ENCODE measurements around the gene PIK3R1. TPM values are rescaled to one million over a fixed set of nuclear protein-coding genes. Genes with fewer than 3 reads are reported as not detected.

Gene PIK3R1
- total and polyA plus RNA-seq, 2 of the 4 experiments (the other 2 are of a cell fraction): 2.4 to 9.3 TPM

DNA sequence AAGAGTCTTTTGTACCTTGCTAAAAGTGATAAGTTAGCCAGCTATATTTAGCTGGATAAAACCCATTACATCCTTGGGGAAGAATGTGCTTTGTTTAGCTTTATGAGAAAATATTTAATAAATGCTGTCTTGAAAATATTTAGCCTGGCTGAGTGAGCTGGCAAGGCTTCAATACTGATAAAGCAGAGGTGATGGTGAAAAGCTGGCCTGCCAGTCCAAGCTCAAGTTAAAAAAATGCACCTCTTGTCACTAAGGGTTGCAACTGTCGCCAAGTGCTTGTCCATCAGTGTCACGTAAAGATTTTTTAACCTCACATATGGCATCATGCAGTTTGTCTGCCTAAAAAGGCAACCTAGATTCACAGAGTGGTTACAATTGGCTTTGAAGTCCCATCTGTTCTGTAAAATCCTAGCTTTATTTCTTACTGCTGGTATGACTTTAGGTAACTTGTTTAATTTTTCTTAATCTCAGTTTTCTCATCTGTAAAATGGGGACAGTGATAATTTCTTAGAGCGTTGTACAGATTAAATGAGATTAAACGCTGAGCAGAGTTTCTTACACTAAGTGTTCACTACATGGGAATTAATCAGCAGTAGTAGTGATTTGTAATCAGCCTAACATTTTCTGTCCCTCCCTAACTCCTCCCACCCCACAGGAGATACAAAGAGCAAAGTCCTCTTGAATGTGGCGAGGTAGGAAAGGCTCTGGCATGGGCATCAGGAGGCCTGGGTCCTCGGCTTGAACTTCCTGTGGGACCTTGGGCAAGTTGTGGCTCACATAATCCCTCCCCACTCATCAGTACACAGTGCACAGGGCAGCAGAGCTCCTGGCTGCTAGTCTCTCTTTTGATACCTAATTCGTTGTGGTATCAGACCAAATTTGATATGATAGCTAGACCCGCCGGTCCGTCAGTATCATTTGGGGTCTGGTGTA lies 48.7 kb downstream of the PIK3R1 start:
- H2AFZ ChIP-seq (replicated peaks; ENCODE audit: low read length, poor library complexity): no peak overlapping the region
- intact Hi-C loops (cut with micrococcal nuclease) (no loop called here), in situ Hi-C loops (cut with MboI; ENCODE audit: low sequenced_read_pairs) (loop anchor here (25.0 kb wide), 1 partner anchor 1452 kb away; no protein-coding TSS in a partner anchor), dilution Hi-C loops (cut with HindIII; ENCODE audit: low sequenced_read_pairs, unreplicated experiment) (no loop called here)
- H2AK5ac ChIP-seq (ENCODE audit: low read depth, low read length): peak overlapping the region; percentile 80
- H3K23ac ChIP-seq (ENCODE audit: low read depth, low read length): peak overlapping the region; percentile 78
- peak overlapping the region; percentile 66 for H2BK120ac ChIP-seq (ENCODE audit: low read depth, low read length)
- H3K9me1 ChIP-seq (ENCODE audit: insufficient read depth, low read length): peaks cover 10% of the 10 kb centered on the region
- BruUV-seq (replicated peaks): no TSS peak
- H4K91ac ChIP-seq (ENCODE audit: insufficient read depth, low read depth, low read length): peak overlapping the region; percentile 60
- H2BK15ac ChIP-seq (ENCODE audit: low read depth, low read length): peak overlapping the region; percentile 63; the same call in 2 of the 3 replicates
- H3K4me1 ChIP-seq (ENCODE audit: control insufficient read depth, insufficient read depth, low read length): peaks cover 19% of the 10 kb centered on the region
- H3K4me3 ChIP-seq (ENCODE audit: insufficient read depth, low read depth, low read length): no peak overlapping the region
- TF ChIP-seq CHD1 (IDR thresholded peaks at IDR 0.05; ENCODE audit: low read depth, low read length) (no peak), RCOR1 (IDR thresholded peaks at IDR 0.05; ENCODE audit: insufficient replicate concordance, low read length) (no peak), NFE2L2 (IDR thresholded peaks at IDR 0.05; ENCODE audit: low read depth, low read length) (no peak), RAD21 (IDR thresholded peaks at IDR 0.05; ENCODE audit: low read length) (no peak), MXI1 (IDR thresholded peaks at IDR 0.05; ENCODE audit: borderline replicate concordance, low read depth, low read length) (no peak), RFX5 (IDR thresholded peaks at IDR 0.05; ENCODE audit: low read depth, low read length) (no peak), POLR2A (IDR thresholded peaks at IDR 0.05; ENCODE audit: low read depth, low read length) (no peak), CEBPB (IDR thresholded peaks at IDR 0.05; ENCODE audit: low read depth, low read length) (no peak), MAZ (IDR thresholded peaks at IDR 0.05; ENCODE audit: borderline replicate concordance, low read depth, low read length) (no peak), MAFK (IDR thresholded peaks at IDR 0.05; ENCODE audit: low read depth, low read length) (no peak)
- TF ChIP-seq, protein P1, sequence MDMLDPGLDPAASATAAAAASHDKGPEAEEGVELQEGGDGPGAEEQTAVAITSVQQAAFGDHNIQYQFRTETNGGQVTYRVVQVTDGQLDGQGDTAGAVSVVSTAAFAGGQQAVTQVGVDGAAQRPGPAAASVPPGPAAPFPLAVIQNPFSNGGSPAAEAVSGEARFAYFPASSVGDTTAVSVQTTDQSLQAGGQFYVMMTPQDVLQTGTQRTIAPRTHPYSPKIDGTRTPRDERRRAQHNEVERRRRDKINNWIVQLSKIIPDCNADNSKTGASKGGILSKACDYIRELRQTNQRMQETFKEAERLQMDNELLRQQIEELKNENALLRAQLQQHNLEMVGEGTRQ (IDR thresholded peaks at IDR 0.05; ENCODE audit: low read depth, low read length): no peak
- TF ChIP-seq, protein P2, sequence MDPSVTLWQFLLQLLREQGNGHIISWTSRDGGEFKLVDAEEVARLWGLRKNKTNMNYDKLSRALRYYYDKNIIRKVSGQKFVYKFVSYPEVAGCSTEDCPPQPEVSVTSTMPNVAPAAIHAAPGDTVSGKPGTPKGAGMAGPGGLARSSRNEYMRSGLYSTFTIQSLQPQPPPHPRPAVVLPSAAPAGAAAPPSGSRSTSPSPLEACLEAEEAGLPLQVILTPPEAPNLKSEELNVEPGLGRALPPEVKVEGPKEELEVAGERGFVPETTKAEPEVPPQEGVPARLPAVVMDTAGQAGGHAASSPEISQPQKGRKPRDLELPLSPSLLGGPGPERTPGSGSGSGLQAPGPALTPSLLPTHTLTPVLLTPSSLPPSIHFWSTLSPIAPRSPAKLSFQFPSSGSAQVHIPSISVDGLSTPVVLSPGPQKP (IDR thresholded peaks at IDR 0.05; ENCODE audit: borderline replicate concordance, low read depth, low read length): no peak
- TF ChIP-seq, protein P3, sequence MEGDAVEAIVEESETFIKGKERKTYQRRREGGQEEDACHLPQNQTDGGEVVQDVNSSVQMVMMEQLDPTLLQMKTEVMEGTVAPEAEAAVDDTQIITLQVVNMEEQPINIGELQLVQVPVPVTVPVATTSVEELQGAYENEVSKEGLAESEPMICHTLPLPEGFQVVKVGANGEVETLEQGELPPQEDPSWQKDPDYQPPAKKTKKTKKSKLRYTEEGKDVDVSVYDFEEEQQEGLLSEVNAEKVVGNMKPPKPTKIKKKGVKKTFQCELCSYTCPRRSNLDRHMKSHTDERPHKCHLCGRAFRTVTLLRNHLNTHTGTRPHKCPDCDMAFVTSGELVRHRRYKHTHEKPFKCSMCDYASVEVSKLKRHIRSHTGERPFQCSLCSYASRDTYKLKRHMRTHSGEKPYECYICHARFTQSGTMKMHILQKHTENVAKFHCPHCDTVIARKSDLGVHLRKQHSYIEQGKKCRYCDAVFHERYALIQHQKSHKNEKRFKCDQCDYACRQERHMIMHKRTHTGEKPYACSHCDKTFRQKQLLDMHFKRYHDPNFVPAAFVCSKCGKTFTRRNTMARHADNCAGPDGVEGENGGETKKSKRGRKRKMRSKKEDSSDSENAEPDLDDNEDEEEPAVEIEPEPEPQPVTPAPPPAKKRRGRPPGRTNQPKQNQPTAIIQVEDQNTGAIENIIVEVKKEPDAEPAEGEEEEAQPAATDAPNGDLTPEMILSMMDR (conservative IDR thresholded peaks at IDR 0.05; ENCODE audit: low read depth, low read length): no peak
- CTCF ChIA-PET: interaction anchor here (0.8 to 0.9 kb wide), 2 partner anchors 8 to 12 kb away, joined by 3 to 4 read pairs; no protein-coding TSS in a partner anchor
- peak overlapping the region; percentile 60; the same call in 1 of the 2 replicates for H3K27ac ChIP-seq (ENCODE audit: insufficient read depth, low read length)
- peak overlapping the region; percentile 82 for H4K5ac ChIP-seq (ENCODE audit: low read depth, low read length)
- DNase-seq (peak; percentile 81), ATAC-seq (ENCODE audit: low read depth) (peak; percentile 62)
- peak overlapping the region; percentile 90 for H2BK20ac ChIP-seq (ENCODE audit: low read depth, low read length)
- H4K20me1 ChIP-seq (ENCODE audit: insufficient read depth, low read length): no peaks in the 10 kb centered on the region
- peak overlapping the region; percentile 67 for H3K18ac ChIP-seq (ENCODE audit: low read depth, low read length)
- no peaks in the 10 kb centered on the region for H3K9me3 ChIP-seq (ENCODE audit: control insufficient read depth, insufficient read depth, low read length)
- no peak overlapping the region for H3K56ac ChIP-seq (ENCODE audit: extremely low read depth, insufficient read depth, low read length)
- POLR2A ChIA-PET (ENCODE audit: unreplicated experiment): no interaction called here
- peak overlapping the region; percentile 45 to 66; a peak in 2 of 4 replicates for H4K8ac ChIP-seq (ENCODE audit: low read depth in 2 of 2, low read length in 2 of 2)
- no peak overlapping the region for H2AK9ac ChIP-seq (replicated peaks; ENCODE audit: low read depth, low read length, poor library complexity)
- WGBS, 2 experiments (ENCODE audit: extremely low coverage in 2 of 2, insufficient read length in 1 of 2): 17% methylated on average over 1 of the region's 10 CpGs; no CpG with 5 or more reads in 1 of the 2 experiments
- no peak overlapping the region for H3K9ac ChIP-seq (ENCODE audit: low read depth, low read length)
- peak overlapping the region; percentile 67 for H3K4ac ChIP-seq (ENCODE audit: low read depth, low read length)
- H3K4me2 ChIP-seq (ENCODE audit: low read depth, low read length): no peak overlapping the region
- peak overlapping the region; percentile 86 for H3K14ac ChIP-seq (replicated peaks; ENCODE audit: low read depth, low read length)
- peaks cover 10 to 25% of the 10 kb centered on the region in 2 experiments; a peak in 3 of 4 replicates for H3K79me1 ChIP-seq (ENCODE audit: low read depth in 1 of 2, low read length in 2 of 2)
- no peaks in the 10 kb centered on the region for H3K27me3 ChIP-seq (ENCODE audit: control insufficient read depth, insufficient read depth, low read length)
- H3K36me3 ChIP-seq (ENCODE audit: control insufficient read depth, insufficient read depth, low read length): no peaks in the 10 kb centered on the region
- peak overlapping the region; percentile 22 for H2BK5ac ChIP-seq (ENCODE audit: low read depth, low read length, poor library complexity, severe bottlenecking)
